ENCODE measurements around the gene BCKDHA.
A peak's percentile ranks its signal among the peaks of the same experiment; 100 is the strongest.

Gene BCKDHA

DNA sequence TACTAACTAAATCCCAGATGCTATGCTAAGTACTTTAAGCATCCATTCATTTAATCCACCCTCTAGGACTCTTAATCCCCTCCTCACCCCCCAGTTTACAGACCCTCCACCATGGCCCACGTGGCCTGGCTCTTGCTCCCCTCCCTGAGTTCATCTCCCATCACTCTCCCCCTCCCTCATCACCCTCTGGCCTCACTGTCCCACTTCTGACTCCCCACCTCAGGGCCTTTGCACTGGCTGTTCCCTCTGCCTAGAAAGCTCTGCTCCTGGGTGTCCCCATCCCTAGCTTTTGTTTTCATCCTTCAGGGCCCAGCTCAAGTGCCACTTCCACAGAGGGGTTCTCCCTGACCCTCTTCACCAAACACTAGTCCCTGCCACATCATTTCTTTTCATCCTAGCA lies 37.9 kb upstream of the BCKDHA start:
- H3K4me3 ChIP-seq (ENCODE audit: low read depth, low read length): no peak overlapping the region
- TF ChIP-seq, protein P1, sequence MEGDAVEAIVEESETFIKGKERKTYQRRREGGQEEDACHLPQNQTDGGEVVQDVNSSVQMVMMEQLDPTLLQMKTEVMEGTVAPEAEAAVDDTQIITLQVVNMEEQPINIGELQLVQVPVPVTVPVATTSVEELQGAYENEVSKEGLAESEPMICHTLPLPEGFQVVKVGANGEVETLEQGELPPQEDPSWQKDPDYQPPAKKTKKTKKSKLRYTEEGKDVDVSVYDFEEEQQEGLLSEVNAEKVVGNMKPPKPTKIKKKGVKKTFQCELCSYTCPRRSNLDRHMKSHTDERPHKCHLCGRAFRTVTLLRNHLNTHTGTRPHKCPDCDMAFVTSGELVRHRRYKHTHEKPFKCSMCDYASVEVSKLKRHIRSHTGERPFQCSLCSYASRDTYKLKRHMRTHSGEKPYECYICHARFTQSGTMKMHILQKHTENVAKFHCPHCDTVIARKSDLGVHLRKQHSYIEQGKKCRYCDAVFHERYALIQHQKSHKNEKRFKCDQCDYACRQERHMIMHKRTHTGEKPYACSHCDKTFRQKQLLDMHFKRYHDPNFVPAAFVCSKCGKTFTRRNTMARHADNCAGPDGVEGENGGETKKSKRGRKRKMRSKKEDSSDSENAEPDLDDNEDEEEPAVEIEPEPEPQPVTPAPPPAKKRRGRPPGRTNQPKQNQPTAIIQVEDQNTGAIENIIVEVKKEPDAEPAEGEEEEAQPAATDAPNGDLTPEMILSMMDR (IDR thresholded peaks at IDR 0.05; ENCODE audit: borderline replicate concordance, insufficient read depth, low read depth, low read length): no peak

DNA sequence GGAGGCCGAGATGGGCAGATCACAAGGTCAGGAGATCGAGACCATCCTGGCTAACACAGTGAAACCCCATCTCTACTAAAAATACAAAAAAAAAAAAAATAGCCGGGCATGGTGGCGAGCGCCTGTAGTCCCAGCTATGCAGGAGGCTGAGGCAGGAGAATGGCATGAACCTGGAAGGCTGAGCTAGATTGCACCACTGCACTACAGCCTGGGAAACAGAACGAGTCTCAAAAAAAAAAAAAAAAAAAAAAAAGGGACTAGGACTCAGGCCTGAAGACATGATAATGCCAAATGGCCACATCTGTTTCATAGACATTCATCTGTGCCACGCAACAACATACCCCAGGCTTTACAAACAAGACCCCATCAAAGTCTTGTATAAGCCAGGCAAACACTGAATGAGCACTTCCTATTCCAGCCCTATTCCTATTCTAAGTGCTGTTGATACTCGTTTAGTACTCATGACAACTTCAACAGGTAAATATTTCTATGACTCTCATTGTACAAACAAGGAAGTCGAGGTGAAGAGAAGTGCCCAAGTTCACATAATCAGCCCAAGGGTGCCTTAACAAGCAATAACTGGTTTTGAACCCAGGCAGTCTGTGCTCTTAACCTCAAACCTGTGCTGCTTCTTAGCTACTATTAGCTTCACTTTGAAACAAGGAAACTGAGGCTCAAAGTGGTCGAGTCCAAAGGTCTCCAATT lies 35.3 kb upstream of the BCKDHA start:
- TF ChIP-seq, protein P1 (IDR thresholded peaks at IDR 0.05; ENCODE audit: borderline replicate concordance, insufficient read depth, low read depth, low read length): no peak
- H3K4me3 ChIP-seq (ENCODE audit: low read depth, low read length): no peak overlapping the region

DNA sequence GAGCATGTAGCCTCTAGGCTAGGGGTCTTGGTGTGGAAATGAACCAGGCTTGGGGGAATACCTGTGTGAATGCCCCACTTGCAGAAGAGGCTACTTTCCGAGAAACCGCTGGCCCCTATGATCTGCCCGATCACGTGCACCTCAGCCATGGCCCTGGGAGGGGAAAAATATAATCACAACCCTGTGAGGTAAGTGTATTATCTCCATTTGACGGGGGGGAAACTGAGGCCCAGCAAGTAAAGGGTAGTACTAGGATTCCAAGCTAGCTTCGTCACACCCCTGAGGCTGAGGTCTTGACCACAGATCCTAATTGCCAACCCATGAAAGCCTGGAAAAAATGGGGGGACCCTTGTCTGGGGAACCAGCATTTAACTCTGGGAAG lies 34.3 kb upstream of the BCKDHA start:
- TF ChIP-seq, protein P1 (IDR thresholded peaks at IDR 0.05; ENCODE audit: borderline replicate concordance, insufficient read depth, low read depth, low read length): no peak
- H3K4me3 ChIP-seq (ENCODE audit: low read depth, low read length): peak overlapping the region; percentile 83

DNA sequence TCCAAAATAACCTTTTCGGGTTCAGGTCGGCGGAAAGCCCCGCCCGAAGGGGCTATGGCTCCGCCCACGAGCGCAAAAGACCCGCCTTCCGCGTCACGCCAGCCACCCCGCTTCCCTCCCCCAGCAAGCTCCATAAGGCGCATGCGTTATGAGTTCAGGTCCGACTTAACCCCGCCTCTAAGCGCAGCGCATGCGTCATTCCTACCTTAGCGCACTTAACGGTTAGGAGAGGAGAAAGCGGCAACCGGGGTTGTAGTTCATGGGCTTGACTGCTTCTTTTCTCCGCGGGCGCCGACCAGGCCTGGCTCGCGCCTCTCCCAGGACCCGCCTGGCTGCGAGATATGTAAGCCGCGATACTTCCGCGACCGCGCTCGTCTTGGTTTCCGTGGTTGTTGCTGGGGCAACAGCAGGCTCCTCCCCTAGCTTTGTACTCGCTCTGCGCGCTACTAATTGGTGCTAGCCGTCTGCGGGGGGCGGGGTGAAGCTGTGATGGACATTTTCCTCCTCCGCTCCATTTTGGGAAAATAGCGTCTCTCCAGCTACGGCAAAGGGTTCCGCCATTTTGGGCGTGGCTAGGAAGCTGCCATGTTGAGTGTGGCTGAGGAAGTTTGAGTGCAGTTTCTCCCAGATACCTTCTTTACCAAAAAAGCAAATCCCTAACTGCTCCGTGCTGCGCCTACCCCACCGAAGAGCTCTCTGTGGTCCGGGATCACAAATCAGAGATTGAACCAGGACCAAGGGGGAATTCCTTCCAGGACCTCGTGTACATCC lies 33.7 kb upstream of the BCKDHA start, which contains the start of gene B9D2:
Gene B9D2 (minus strand): TSS at position 397 of the 771 bp plus-strand sequence. CDS start 630 bp downstream, outside the sequence.
- TF ChIP-seq, protein P1 (IDR thresholded peaks at IDR 0.05; ENCODE audit: borderline replicate concordance, insufficient read depth, low read depth, low read length): no peak

DNA sequence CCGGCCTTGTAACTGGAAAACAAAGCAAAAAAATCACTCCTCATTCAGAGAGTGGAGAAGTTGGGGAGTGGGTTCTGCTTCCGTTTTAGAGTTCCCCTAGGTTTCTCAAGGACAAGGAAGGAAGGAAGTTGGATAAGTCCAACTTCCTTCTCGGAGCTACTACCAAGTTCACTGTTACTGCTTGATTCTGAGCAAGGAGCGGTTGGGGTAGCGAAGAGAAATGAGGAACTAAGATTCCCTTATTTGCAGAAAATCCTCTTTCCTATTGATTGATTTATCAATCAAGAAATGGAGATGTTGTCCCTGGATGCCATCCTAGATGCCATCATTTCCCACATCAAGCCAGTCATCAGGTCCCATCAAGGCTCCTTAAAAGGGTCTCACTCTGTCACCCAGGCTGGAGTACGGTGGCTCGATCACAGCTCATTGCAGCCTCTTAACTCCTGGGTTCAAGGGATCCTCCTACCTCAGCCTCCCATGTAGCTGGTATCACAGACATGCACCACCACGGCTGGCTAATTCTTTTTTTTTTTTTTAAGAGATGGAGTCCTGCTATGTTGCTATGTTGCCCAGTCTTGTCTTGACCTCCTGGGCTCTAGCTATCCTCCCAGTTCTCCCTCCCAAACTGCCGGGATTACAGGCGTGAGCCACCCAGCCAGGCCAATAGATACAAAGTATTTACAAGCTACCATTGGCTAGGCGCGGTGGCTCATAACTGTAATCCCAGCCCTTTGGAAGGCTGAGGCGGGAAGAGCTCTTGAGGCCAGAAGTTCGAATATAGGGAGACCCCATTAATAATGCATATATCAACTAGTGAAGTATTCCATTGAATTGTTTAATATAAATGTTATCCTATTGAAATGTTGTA lies 32.9 kb upstream of the BCKDHA start:
- peak overlapping the region; percentile 83 for H3K4me3 ChIP-seq (ENCODE audit: low read depth, low read length)
- TF ChIP-seq, protein P1 (IDR thresholded peaks at IDR 0.05; ENCODE audit: borderline replicate concordance, insufficient read depth, low read depth, low read length): no peak

More for the DNA sequence above, 33.7 kb upstream of the BCKDHA start, which contains the start of gene B9D2:
- peak within 1 kb of the TSS; percentile 83 for H3K4me3 ChIP-seq (ENCODE audit: low read depth, low read length)

DNA sequence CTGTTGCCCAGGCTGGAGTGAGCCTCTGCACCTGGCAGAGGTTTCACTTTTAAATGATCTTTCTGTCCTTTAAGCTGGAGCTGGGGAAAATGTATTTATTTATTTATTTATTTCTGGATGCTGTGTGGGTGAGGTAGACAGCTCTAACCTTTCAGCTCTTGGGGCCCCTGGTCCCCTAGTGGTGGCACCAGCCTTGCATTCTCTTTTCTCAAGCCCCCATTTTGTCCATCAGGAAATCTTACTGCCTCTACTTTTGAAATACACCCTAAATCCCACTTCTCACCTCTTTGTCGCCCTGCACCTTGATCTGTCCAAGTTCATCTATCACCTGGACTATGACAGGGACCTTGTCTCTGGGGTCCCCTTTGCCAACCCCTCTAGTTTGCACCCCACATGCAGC lies 31.5 kb upstream of the BCKDHA start:
- TF ChIP-seq, protein P1 (IDR thresholded peaks at IDR 0.05; ENCODE audit: borderline replicate concordance, insufficient read depth, low read depth, low read length): peak; percentile 60
- H3K4me3 ChIP-seq (ENCODE audit: low read depth, low read length): no peak overlapping the region

All from GM12875 (cell line).